Ectodermal cell (in vitro differentiated cells): ENCODE measurements around the gene CHL1.
"Not testable (repeated sequence)": the region's sequence is repeated elsewhere in the genome, so short reads cannot be mapped to it uniquely, and the experiment has no call there.

Source experiments
- H3K27ac ChIP-seq: 2 replicates; pipeline ENCODE4 v1.7.0; 2013; ENCODE audit warnings: mild to moderate bottlenecking, low read depth, low read length; ENCODE audit not compliant: insufficient read depth, poor library complexity, severe bottlenecking
- H3K27me3 ChIP-seq: 2 replicates; pipeline ENCODE4 v1.7.0; 2013; ENCODE audit warnings: mild to moderate bottlenecking, low read length; ENCODE audit not compliant: insufficient read depth, control insufficient read depth, poor library complexity, severe bottlenecking
- H3K36me3 ChIP-seq: one replicate; pipeline ENCODE4 v1.7.0; 2013; ENCODE audit warnings: low read length; ENCODE audit not compliant: control insufficient read depth, insufficient read depth
- H3K4me1 ChIP-seq: one replicate; pipeline ENCODE4 v1.7.0; 2013; ENCODE audit warnings: low read length; ENCODE audit not compliant: control insufficient read depth, insufficient read depth
- H3K4me3 ChIP-seq: 2 replicates; pipeline ENCODE4 v1.7.0; 2013; ENCODE audit warnings: low read depth, low read length, control low read depth; ENCODE audit not compliant: insufficient read depth
- H3K9me3 ChIP-seq: 2 replicates; pipeline ENCODE4 v1.7.0; 2013; ENCODE audit warnings: mild to moderate bottlenecking, low read length, moderate library complexity; ENCODE audit not compliant: control insufficient read depth
- WGBS, 2 experiments: methylation state at CpG; one replicate each; pipeline ENCODE4 v1.1.7; 2013; ENCODE audit warnings: missing lambda C conversion rate in 2 of 2; 5-methylcytosine and 5-hydroxymethylcytosine counted together

The CHL1 gene

DNA sequence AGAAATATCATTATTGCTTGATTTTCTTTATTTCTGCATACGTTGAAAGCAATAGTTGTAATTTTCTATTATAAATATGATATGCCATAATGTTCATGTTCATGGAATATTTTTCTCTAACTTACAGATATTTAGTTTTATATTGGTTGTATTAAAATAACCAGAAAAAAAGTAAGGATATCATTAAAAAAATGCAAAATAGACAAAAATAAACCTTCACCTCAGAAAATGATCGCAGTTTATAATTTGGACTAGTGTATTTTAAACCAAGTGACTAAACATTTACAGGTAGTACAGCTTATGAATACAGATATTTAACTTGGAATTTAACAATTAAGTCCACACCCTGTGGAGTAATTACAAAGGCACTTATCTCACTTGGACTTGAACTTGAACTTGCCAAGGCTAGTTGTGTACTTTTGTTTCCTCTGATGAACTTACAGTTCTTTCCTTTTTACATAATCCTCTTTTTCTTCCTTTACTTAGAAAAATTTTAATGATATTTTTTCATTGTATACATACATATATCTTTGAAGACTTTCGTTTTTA, 156.7 kb downstream of the CHL1 start:
- Histone ChIP-seq H3K27ac (no peak overlapping the region), H3K27me3 (no peaks in the 10 kb centered on the region), H3K4me3 (no peak overlapping the region), H3K4me1 (no peaks in the 10 kb centered on the region), H3K36me3 (no peaks in the 10 kb centered on the region), H3K9me3 (no peaks in the 10 kb centered on the region)
- 80% methylated on average over 1 of the region's 3 CpGs; no CpG with 5 or more reads in 1 of the 2 experiments for WGBS, 2 experiments

- no peaks in the 10 kb centered on the region for H3K36me3 ChIP-seq
- WGBS, 2 experiments: 32 to 61% methylated on average over 3 of the region's 3 CpGs
- no peaks in the 10 kb centered on the region for H3K27me3 ChIP-seq
- H3K27ac ChIP-seq: no peak overlapping the region
- no peak overlapping the region for H3K4me3 ChIP-seq
- H3K4me1 ChIP-seq: no peaks in the 10 kb centered on the region
- no peaks in the 10 kb centered on the region for H3K9me3 ChIP-seq
These were observed 157.9 kb downstream of the CHL1 start for GRCh38 chr3:354432-354831.

- no peak overlapping the region for H3K4me3 ChIP-seq
- H3K36me3 ChIP-seq: no peaks in the 10 kb centered on the region
- no peaks in the 10 kb centered on the region for H3K4me1 ChIP-seq
- no peak overlapping the region for H3K27ac ChIP-seq
- peaks cover 2% of the 10 kb centered on the region for H3K9me3 ChIP-seq
- no peaks in the 10 kb centered on the region for H3K27me3 ChIP-seq
- 70 to 74% methylated on average over 6 to 8 of the region's 8 CpGs for WGBS, 2 experiments
These were observed 159.1 kb downstream of the CHL1 start for GRCh38 chr3:355622-356021.

DNA sequence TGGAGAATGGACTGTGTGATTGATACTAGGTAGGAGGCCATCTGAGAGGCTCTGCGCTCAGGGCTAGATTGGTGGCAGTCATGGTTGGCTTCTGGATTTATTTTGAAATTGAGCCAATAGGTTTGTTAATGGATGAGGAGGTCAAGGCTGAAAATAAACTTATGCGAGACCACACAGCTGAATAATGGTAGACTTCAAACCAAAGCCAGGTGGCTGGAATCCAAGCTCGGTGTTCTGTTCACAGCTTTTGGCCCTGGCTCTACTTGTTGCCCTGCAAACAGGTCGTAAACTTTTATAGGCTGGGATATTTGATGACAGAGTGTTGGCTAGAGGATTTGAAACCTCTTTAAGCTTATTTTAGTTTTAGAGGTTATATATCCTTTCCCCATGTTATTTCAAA, 160.4 kb downstream of the CHL1 start:
- Histone ChIP-seq H3K4me3 (no peak overlapping the region), H3K36me3 (no peaks in the 10 kb centered on the region), H3K4me1 (no peaks in the 10 kb centered on the region), H3K27me3 (no peaks in the 10 kb centered on the region), H3K9me3 (peaks cover 2% of the 10 kb centered on the region), H3K27ac (no peak overlapping the region)
- WGBS, 2 experiments: 65 to 94% methylated on average over 3 to 4 of the region's 4 CpGs

- Histone ChIP-seq H3K36me3 (no peaks in the 10 kb centered on the region), H3K27ac (no peak overlapping the region), H3K27me3 (no peaks in the 10 kb centered on the region), H3K4me3 (no peak overlapping the region), H3K4me1 (no peaks in the 10 kb centered on the region), H3K9me3 (peaks cover 2% of the 10 kb centered on the region)
- WGBS, 2 experiments: 49% methylated on average over 3 of the region's 3 CpGs
These were observed 163.1 kb downstream of the CHL1 start for GRCh38 chr3:359672-360071.

GRCh38 chr3:362681-363338, 166.2 kb downstream of the CHL1 start:
- Histone ChIP-seq H3K9me3 (peaks cover 6% of the 10 kb centered on the region), H3K27me3 (no peaks in the 10 kb centered on the region), H3K4me3 (no peak overlapping the region), H3K36me3 (no peaks in the 10 kb centered on the region), H3K4me1 (no peaks in the 10 kb centered on the region), H3K27ac (no peak overlapping the region)
- 82 to 84% methylated on average over 6 of the region's 6 CpGs for WGBS, 2 experiments

- peaks cover 6% of the 10 kb centered on the region for H3K9me3 ChIP-seq
These were observed 167.7 kb downstream of the CHL1 start for GRCh38 chr3:364287-364686.

DNA sequence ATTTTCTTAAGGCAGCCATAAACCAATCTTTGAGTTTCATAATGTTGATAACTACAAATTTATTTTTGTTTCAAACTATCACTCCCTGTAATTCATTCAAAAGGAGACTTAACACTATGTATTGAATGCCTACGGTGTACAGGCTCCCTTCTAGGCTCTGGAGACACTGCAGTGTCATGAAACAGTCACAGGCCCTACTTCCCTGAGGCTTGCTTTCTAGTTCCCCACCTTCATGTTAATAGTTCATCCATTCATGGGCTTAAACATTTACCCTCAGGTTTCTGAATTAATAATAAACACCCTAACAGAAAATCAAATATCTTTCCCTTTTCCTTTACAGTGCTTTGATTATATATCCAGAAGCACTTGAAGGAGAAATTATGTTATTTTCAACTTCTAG, 168.7 kb downstream of the CHL1 start:
- Histone ChIP-seq H3K36me3 (no peaks in the 10 kb centered on the region), H3K4me1 (no peaks in the 10 kb centered on the region), H3K4me3 (no peak overlapping the region), H3K9me3 (peaks cover 4% of the 10 kb centered on the region), H3K27me3 (no peaks in the 10 kb centered on the region), H3K27ac (no peak overlapping the region)
- 52 to 57% methylated on average over 1 of the region's 1 CpG for WGBS, 2 experiments

More at GRCh38 chr3:364287-364686, 167.7 kb downstream of the CHL1 start:
- no peak overlapping the region for H3K4me3 ChIP-seq
- H3K27ac ChIP-seq: no peak overlapping the region
- H3K27me3 ChIP-seq: no peaks in the 10 kb centered on the region
- WGBS, 2 experiments: 77 to 78% methylated on average over 2 to 3 of the region's 4 CpGs
- H3K36me3 ChIP-seq: no peaks in the 10 kb centered on the region
- H3K4me1 ChIP-seq: no peaks in the 10 kb centered on the region

DNA sequence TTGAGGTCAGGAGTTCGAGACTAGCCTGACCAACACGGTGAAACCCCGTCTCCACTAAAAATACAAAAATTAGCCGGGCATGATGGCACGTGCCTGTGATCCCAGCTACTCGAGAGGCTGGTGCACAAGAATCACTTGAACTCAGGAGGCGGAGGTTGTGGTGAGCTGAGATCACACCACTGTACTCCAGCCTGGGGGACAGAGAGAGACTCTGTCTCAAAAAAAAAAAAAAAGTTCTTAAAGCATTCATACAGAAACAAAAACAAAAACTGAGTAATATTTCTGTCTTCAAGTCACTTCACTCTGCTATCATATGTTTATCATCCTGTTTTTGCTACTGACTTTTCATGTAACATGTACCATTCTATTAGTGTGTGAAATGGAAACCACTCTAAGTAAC, 169.7 kb downstream of the CHL1 start:
- WGBS, 2 experiments: 81 to 87% methylated on average over 7 of the region's 7 CpGs

DNA sequence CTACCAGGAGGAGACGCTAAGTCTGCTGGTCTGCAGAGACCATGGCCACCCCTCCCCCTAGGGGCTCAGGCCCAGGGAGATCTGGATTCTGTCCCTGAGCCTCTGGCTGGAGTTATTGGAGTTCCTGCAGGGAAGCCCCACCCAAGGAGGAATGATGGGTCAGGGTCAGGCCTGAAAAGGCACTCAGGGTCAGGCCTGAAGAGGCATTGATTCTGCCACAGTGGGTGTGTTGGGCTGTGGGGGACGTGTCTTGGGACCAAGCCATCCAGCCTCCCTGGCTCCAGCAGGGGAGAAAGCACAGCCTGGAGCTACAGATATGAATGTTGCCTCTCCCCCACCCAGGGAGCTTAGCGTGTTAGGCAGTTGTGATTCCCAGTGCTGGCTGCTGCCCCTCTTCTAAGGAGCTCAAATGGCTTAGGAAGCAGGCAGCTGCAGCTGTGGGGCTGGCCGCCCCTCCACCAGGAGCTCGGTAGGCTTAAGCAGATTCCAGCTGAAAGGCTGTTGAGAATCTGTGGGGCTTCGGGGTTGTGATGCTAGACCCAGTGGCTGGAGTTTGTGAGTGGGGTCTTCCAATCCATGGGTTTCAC, 176.7 kb downstream of the CHL1 start:
- no peaks in the 10 kb centered on the region for H3K4me1 ChIP-seq
- H3K27me3 ChIP-seq: no peaks in the 10 kb centered on the region
- H3K9me3 ChIP-seq: peaks cover 2% of the 10 kb centered on the region
- no peak overlapping the region for H3K4me3 ChIP-seq
- WGBS, 2 experiments: 76 to 77% methylated on average over 6 of the region's 6 CpGs
- no peaks in the 10 kb centered on the region for H3K36me3 ChIP-seq
- no peak overlapping the region for H3K27ac ChIP-seq

More for the DNA sequence above, 169.7 kb downstream of the CHL1 start:
- not testable (repeated sequence) for H3K27me3 ChIP-seq, H3K36me3 ChIP-seq, H3K27ac ChIP-seq, H3K4me1 ChIP-seq, H3K4me3 ChIP-seq, H3K9me3 ChIP-seq
